GM12873 (cell line): ENCODE measurements around the gene ENAH.

Experiments
- TF ChIP-seq, protein P1 (sequence below): IDR thresholded peaks from 2 replicates; pipeline ENCODE4 v1.5.1; 2012; ENCODE audit warnings: low read depth, mild to moderate bottlenecking, moderate library complexity, low read length, control low read depth; ENCODE audit not compliant: insufficient read depth; ENCODE audit errors: missing control alignments

ENAH gene

DNA sequence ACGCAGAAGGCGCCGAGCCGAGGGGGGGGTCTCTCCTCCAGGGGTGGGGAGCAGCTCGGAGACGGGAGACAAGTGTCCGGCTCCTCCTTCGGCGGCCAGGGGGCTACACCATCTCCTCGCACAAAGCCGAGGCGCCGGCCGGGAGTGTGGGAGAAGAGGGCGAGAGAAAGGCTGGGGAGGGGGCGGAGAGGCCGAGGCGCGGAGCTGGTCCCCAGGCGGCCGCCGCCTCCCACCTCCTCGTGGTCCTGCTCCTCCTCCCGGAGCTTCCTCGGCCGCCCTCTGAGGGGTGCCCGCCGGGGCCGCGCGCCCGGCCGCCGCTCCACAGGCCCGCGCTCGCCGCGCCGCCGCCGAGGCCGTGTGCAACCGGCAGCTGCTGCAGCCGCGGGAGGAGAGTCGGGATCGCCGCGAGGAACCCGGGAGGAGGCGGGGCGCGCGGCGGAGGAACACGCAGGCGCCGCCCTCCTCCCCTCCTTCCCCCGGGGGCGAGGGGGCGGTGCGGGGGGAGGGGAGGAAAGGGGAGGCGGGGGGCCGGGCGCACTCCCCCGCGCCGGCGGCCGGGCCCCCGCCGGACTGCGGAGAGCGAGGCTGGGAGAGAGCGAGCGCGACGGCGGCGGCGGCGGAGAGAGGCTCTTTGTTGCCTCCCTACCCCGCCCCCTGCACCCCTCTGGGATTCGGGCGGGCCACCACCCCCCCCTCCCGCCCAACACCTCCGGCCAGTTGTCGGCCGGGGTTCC lies at the start of gene ENAH:
Gene ENAH (minus strand): TSS at position 395 of the 734 bp plus-strand sequence. CDS start 433 bp downstream, outside the sequence.
- TF ChIP-seq, protein P1, sequence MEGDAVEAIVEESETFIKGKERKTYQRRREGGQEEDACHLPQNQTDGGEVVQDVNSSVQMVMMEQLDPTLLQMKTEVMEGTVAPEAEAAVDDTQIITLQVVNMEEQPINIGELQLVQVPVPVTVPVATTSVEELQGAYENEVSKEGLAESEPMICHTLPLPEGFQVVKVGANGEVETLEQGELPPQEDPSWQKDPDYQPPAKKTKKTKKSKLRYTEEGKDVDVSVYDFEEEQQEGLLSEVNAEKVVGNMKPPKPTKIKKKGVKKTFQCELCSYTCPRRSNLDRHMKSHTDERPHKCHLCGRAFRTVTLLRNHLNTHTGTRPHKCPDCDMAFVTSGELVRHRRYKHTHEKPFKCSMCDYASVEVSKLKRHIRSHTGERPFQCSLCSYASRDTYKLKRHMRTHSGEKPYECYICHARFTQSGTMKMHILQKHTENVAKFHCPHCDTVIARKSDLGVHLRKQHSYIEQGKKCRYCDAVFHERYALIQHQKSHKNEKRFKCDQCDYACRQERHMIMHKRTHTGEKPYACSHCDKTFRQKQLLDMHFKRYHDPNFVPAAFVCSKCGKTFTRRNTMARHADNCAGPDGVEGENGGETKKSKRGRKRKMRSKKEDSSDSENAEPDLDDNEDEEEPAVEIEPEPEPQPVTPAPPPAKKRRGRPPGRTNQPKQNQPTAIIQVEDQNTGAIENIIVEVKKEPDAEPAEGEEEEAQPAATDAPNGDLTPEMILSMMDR: no peak

DNA sequence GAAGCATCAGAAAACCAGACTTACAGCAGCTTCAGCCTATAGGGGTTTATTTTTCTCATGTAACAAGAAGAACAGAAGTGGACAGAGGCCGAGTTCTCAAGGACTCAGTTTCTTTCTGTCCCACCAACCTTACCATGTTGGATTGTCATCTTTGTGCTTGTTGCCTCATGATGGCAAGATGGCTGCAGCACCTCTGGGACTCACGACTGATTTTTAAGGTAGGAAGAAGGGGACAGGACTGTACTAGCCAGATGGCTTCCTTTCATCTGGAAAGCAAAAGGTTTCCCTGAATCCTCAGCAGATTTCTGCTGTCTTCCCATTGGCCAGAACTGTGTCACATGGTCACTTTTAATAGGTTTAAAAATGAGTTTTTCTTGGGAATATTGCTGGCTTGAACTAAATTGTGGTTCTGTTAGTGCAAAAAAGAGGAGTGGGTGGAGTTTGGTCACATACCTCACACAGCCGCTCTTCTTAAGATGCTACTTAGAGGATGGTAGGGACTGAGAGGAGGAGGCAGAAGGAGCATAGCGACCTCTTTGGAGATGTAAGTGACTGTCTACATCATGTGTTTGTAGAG lies 48.1 kb upstream of the ENAH start:
- TF ChIP-seq, protein P1: no peak

- TF ChIP-seq, protein P1: no peak
Measured at GRCh38 chr1:225700164-225700821, 47.4 kb upstream of the ENAH start.

DNA sequence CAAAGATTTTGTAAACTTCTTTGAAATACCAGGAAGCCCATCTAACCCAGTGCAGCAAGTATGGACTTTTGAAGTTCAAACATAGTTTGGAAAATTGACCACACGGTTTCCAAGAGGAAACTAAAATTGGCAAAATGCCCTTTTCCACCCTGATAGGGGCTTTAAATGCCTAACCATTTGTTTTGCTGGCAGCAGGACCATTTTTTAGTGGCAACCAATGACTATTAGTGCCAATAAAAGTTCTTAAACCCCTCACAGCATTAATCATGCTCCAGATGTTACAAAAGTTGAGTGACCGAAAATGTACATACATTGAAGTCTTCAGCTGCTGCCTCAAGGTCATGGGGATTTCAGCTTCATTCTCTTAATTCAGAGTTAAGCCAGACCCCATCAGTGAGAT lies 46.4 kb upstream of the ENAH start:
- TF ChIP-seq, protein P1: no peak

GRCh38 chr1:225697428-225697827 lies 44.5 kb upstream of the ENAH start:
- TF ChIP-seq, protein P1: no peak

DNA sequence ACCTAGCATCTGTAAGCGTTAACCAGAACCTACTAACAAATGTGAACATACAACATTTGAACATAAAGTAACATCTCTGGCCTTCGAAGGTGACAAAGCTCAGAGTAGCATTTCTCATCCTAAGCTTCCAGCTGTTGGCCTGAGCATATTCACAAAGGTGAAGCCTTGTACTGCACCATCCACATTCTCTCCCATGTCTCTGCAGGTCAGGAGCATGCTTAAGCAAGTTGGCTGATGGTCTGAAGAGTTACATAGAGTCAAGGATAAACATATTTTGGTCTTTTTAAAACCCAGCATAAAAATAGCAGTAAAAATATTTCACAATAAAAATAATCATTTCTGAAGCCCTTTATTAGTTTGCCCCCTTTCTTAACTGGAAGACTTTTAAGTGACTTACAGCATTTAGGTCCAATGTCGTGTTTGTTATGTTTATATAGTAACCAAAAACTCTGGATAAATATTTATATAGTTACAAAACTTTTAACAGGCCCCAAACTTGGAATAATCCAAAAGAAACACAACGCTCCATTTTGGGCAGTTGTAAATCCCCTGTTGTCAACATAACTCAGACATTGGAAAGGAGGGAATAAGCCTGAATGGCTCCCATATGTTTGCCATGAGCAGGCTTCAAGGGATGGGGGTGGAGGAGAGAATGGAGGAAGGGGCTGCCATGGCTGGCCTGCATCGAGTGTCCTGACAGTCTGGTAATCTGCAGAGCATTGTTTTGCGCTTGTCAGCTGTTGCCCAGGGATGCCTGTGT lies 42.8 kb upstream of the ENAH start:
- TF ChIP-seq, protein P1: no peak

GRCh38 chr1:225694151-225694603 lies 41.3 kb upstream of the ENAH start:
- TF ChIP-seq, protein P1: no peak
